ENCODE data around the gene NEUROD6. TPM values are rescaled to one million over a fixed set of nuclear protein-coding genes. Genes with fewer than 3 reads are reported as not detected.

NEUROD6 gene
- total and polyA plus RNA-seq, 2 donors (not counting 3 experiments of a cell fraction or from before 2014, with no cell fraction given), result not detected

DNA sequence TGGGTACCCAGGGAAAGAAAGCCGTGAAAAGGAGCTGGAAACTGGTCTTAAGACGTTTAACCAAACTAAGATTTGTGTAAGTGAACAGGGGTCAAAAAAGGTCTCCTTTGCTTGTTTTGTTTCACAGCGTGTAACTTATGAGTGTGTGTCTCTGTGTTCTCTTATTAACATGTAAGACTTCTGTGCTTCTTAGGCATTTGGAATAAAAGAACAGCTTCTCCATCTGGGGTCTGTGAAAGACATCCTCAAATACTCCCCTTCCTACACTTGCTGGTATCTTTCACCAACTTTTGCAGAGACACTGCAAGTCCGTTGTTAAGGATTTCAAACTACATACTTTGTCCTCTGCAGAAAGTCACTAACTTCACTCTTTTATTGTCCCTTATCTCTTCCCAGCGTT lies 615 bp upstream of the NEUROD6 start:
- Histone ChIP-seq H3K27me3 (ENCODE audit: control insufficient read depth in 2 of 2, insufficient read depth in 2 of 2, low read length in 2 of 2) (peaks cover 6 to 20% of the 10 kb centered on the region in 2 experiments), H3K9me1 (replicated peaks; ENCODE audit: control insufficient read depth, extremely low read depth, insufficient read depth, low read length) (no peaks in the 10 kb centered on the region), H3K27ac (ENCODE audit: insufficient read depth, low read depth, low read length) (no peak overlapping the region), H3K9ac (replicated peaks; ENCODE audit: extremely low read depth, insufficient read depth, low read length) (no peak overlapping the region), H3K4me3 (replicated peaks in 1 of 3; ENCODE audit: insufficient read depth in 1 of 3, low read depth in 1 of 3, low read length in 3 of 3) (no peak overlapping the region), H3K4me2 (ENCODE audit: insufficient read depth, low read length) (no peak overlapping the region), H3K4me1 (ENCODE audit: control insufficient read depth, extremely low read depth, insufficient read depth, low read length) (no peaks in the 10 kb centered on the region), H2AFZ (ENCODE audit: low read depth, low read length) (no peak overlapping the region), H4K20me1 (replicated peaks; ENCODE audit: control insufficient read depth, extremely low read depth, insufficient read depth, low read length) (no peaks in the 10 kb centered on the region), H3K9me3 (replicated peaks; ENCODE audit: control insufficient read depth, insufficient read depth, low read length) (no peaks in the 10 kb centered on the region), H3K79me2 (ENCODE audit: control insufficient read depth, insufficient read depth, low read length) (no peaks in the 10 kb centered on the region), H3K36me3 (ENCODE audit: control insufficient read depth in 2 of 2, extremely low read depth in 1 of 2, insufficient read depth in 2 of 2, low read length in 2 of 2) (no peaks in the 10 kb centered on the region)
- no peak for DNase-seq (ENCODE audit: low read depth, low spot score)
- CTCF ChIA-PET, result no interaction called here
- intact Hi-C loops (cut with micrococcal nuclease), result no loop called here
- dilution Hi-C loops (cut with MboI; ENCODE audit: extremely low pct_ligation_motif_present, low sequenced_read_pairs), result no loop called here
- POLR2A ChIA-PET, result no interaction called here
- BruUV-seq (replicated peaks), result no TSS peak
- TF ChIP-seq FOS (IDR thresholded peaks at IDR 0.05; ENCODE audit: borderline replicate concordance, insufficient read depth, low read length) (no peak), POLR2A (IDR thresholded peaks at IDR 0.05; ENCODE audit: low read depth, low read length) (no peak), CTCF (IDR thresholded peaks at IDR 0.05; ENCODE audit: extremely low read depth in 1 of 2, insufficient read depth in 1 of 2, low read depth in 1 of 2, low read length in 2 of 2) (no peak)
- TF ChIP-seq, protein P1, sequence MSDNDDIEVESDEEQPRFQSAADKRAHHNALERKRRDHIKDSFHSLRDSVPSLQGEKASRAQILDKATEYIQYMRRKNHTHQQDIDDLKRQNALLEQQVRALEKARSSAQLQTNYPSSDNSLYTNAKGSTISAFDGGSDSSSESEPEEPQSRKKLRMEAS (IDR thresholded peaks at IDR 0.05; ENCODE audit: insufficient read depth, insufficient read length), result no peak
- FAIRE-seq, result no peak

DNA sequence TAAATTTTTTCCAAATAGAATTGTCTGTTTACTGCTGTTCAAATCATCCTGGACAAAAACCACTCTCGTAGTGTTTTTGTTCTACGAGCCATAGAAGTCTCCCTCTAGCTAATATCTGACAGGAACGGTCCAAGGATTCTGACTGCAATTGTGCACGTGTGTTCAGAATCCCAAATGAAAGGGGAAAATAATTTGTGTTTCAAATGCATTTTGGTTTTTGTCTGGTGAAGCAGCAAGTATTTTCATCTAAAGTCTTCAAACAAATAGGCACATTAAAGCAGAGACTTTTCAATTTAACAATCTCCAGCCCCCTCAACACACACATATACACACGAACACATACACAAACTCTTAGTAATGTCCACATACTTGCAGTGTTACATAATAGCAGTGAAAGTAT lies 475 bp downstream of the NEUROD6 start:
- H2AFZ ChIP-seq (ENCODE audit: low read depth, low read length), result no peak overlapping the region
- no peak for DNase-seq (ENCODE audit: low read depth, low spot score)
- H4K20me1 ChIP-seq (replicated peaks; ENCODE audit: control insufficient read depth, extremely low read depth, insufficient read depth, low read length), result no peaks in the 10 kb centered on the region
- H3K27me3 ChIP-seq (ENCODE audit: control insufficient read depth in 2 of 2, insufficient read depth in 2 of 2, low read length in 2 of 2), result peaks cover 12 to 29% of the 10 kb centered on the region in 2 experiments
- no peaks in the 10 kb centered on the region for H3K79me2 ChIP-seq (ENCODE audit: control insufficient read depth, insufficient read depth, low read length)
- H3K9me1 ChIP-seq (replicated peaks; ENCODE audit: control insufficient read depth, extremely low read depth, insufficient read depth, low read length), result no peaks in the 10 kb centered on the region
- no peaks in the 10 kb centered on the region for H3K9me3 ChIP-seq (replicated peaks; ENCODE audit: control insufficient read depth, insufficient read depth, low read length)
- no peaks in the 10 kb centered on the region for H3K4me1 ChIP-seq (ENCODE audit: control insufficient read depth, extremely low read depth, insufficient read depth, low read length)
- no peak for FAIRE-seq
- no peaks in the 10 kb centered on the region for H3K36me3 ChIP-seq (ENCODE audit: control insufficient read depth in 2 of 2, extremely low read depth in 1 of 2, insufficient read depth in 2 of 2, low read length in 2 of 2)
- no TSS peak for BruUV-seq (replicated peaks)
- dilution Hi-C loops (cut with MboI; ENCODE audit: extremely low pct_ligation_motif_present, low sequenced_read_pairs) (no loop called here), intact Hi-C loops (cut with micrococcal nuclease) (no loop called here)
- H3K4me3 ChIP-seq (replicated peaks in 1 of 3; ENCODE audit: insufficient read depth in 1 of 3, low read depth in 1 of 3, low read length in 3 of 3), result no peak overlapping the region
- H3K9ac ChIP-seq (replicated peaks; ENCODE audit: extremely low read depth, insufficient read depth, low read length), result no peak overlapping the region
- ChIA-PET CTCF (interaction anchor here (0.7 kb wide), 1 partner anchor 9 kb away, joined by 3 read pairs; no protein-coding TSS in a partner anchor), POLR2A (no interaction called here)
- no peak overlapping the region for H3K27ac ChIP-seq (ENCODE audit: insufficient read depth, low read depth, low read length)
- TF ChIP-seq EZH2 (IDR thresholded peaks at IDR 0.05; ENCODE audit: borderline replicate concordance, low read depth, low read length, severe bottlenecking), result no peak
- TF ChIP-seq POLR2AphosphoS5 (IDR thresholded peaks at IDR 0.05; ENCODE audit: insufficient read depth, low read depth, low read length), result no peak
- TF ChIP-seq, protein P1 (IDR thresholded peaks at IDR 0.05; ENCODE audit: insufficient read depth, insufficient read length), result no peak
- TF ChIP-seq JUN (IDR thresholded peaks at IDR 0.05; ENCODE audit: borderline replicate concordance, insufficient read depth, insufficient read length, low read depth), result no peak
- TF ChIP-seq MYC (IDR thresholded peaks at IDR 0.05; ENCODE audit: low read depth, low read length), result no peak
- TF ChIP-seq GATA2 (IDR thresholded peaks at IDR 0.05; ENCODE audit: insufficient read depth, insufficient read length, low read depth, low read length), result no peak
- TF ChIP-seq FOS (IDR thresholded peaks at IDR 0.05; ENCODE audit: borderline replicate concordance, insufficient read depth, low read length), result no peak
- no peak for TF ChIP-seq CTCF (IDR thresholded peaks at IDR 0.05; ENCODE audit: extremely low read depth in 1 of 2, insufficient read depth in 1 of 2, low read depth in 1 of 2, low read length in 2 of 2)
- no peak for TF ChIP-seq POLR2A (IDR thresholded peaks at IDR 0.05; ENCODE audit: low read depth, low read length)
- no peak overlapping the region for H3K4me2 ChIP-seq (ENCODE audit: insufficient read depth, low read length)

Measured in endothelial cell of umbilical vein (primary cell).